ENCODE results near the gene HBS1L. TPM values are rescaled to one million over a fixed set of nuclear protein-coding genes. Genes with fewer than 3 reads are reported as not detected.

Gene HBS1L
- polyA plus RNA-seq, 1 experiment = 101 TPM

GRCh38 chr6:134925800-134926199 lies 128.8 kb downstream of the HBS1L start:
- H3K27me3 ChIP-seq (ENCODE audit: control insufficient read depth, insufficient read depth, low read length) = no peaks in the 10 kb centered on the region
- H3K4me3 ChIP-seq (ENCODE audit: low read depth, low read length) = no peak overlapping the region
- no peak for TF ChIP-seq CTCF (IDR thresholded peaks at IDR 0.05; ENCODE audit: low read depth, low read length)
- H3K27ac ChIP-seq (ENCODE audit: low read depth, low read length) = no peak overlapping the region
- ChIA-PET CTCF (interaction anchor here (0.6 to 2.5 kb wide), 4 partner anchors 15 to 802 kb away, joined by 3 to 7 read pairs (median 3); no protein-coding TSS in a partner anchor), POLR2A (interaction anchor here (0.5 kb wide), 1 partner anchor 188 kb away, joined by 4 read pairs; no protein-coding TSS in a partner anchor)
- peak; percentile 7 for DNase-seq (ENCODE audit: low read depth, low spot score)
- no peaks in the 10 kb centered on the region for H3K9me3 ChIP-seq (ENCODE audit: control insufficient read depth, insufficient read depth, low read length)

GRCh38 chr6:134921721-134922261 lies 132.8 kb downstream of the HBS1L start:
- TF ChIP-seq CTCF (IDR thresholded peaks at IDR 0.05; ENCODE audit: low read depth, low read length) = no peak
- no peak overlapping the region for H3K27ac ChIP-seq (ENCODE audit: low read depth, low read length)
- DNase-seq (ENCODE audit: low read depth, low spot score) = no peak
- CTCF ChIA-PET = no interaction called here
- H3K27me3 ChIP-seq (ENCODE audit: control insufficient read depth, insufficient read depth, low read length) = no peaks in the 10 kb centered on the region
- POLR2A ChIA-PET = no interaction called here
- H3K4me3 ChIP-seq (ENCODE audit: low read depth, low read length) = no peak overlapping the region
- no peaks in the 10 kb centered on the region for H3K9me3 ChIP-seq (ENCODE audit: control insufficient read depth, insufficient read depth, low read length)

GRCh38 chr6:134921276-134921675 lies 133.3 kb downstream of the HBS1L start:
- no peak for DNase-seq (ENCODE audit: low read depth, low spot score)
- ChIA-PET POLR2A (no interaction called here), CTCF (interaction anchor here (3.2 kb wide), 1 partner anchor 19 kb away, joined by 21 read pairs; no protein-coding TSS in a partner anchor)
- Histone ChIP-seq H3K9me3 (ENCODE audit: control insufficient read depth, insufficient read depth, low read length) (no peaks in the 10 kb centered on the region), H3K4me3 (ENCODE audit: low read depth, low read length) (no peak overlapping the region), H3K27ac (ENCODE audit: low read depth, low read length) (no peak overlapping the region), H3K27me3 (ENCODE audit: control insufficient read depth, insufficient read depth, low read length) (no peaks in the 10 kb centered on the region)
- no peak for TF ChIP-seq CTCF (IDR thresholded peaks at IDR 0.05; ENCODE audit: low read depth, low read length)

- H3K27ac ChIP-seq (ENCODE audit: low read depth, low read length) = no peak overlapping the region
- DNase-seq (ENCODE audit: low read depth, low spot score) = no peak
- CTCF ChIA-PET = interaction anchor here (2.0 to 3.2 kb wide), 2 partner anchors 20 to 797 kb away, joined by 8 to 21 read pairs; no protein-coding TSS in a partner anchor
- TF ChIP-seq CTCF (IDR thresholded peaks at IDR 0.05; ENCODE audit: low read depth, low read length) = no peak
- no peak overlapping the region for H3K4me3 ChIP-seq (ENCODE audit: low read depth, low read length)
- POLR2A ChIA-PET = no interaction called here
- no peaks in the 10 kb centered on the region for H3K27me3 ChIP-seq (ENCODE audit: control insufficient read depth, insufficient read depth, low read length)
- H3K9me3 ChIP-seq (ENCODE audit: control insufficient read depth, insufficient read depth, low read length) = no peaks in the 10 kb centered on the region
Measured at GRCh38 chr6:134920422-134920821, 134.2 kb downstream of the HBS1L start.

GRCh38 chr6:134918418-134918961 lies 136.1 kb downstream of the HBS1L start:
- no peaks in the 10 kb centered on the region for H3K9me3 ChIP-seq (ENCODE audit: control insufficient read depth, insufficient read depth, low read length)
- no peak overlapping the region for H3K4me3 ChIP-seq (ENCODE audit: low read depth, low read length)
- no peak for DNase-seq (ENCODE audit: low read depth, low spot score)
- H3K27ac ChIP-seq (ENCODE audit: low read depth, low read length) = no peak overlapping the region
- no peaks in the 10 kb centered on the region for H3K27me3 ChIP-seq (ENCODE audit: control insufficient read depth, insufficient read depth, low read length)
- ChIA-PET POLR2A (no interaction called here), CTCF (interaction anchor here (2.0 to 3.2 kb wide), 2 partner anchors 22 to 36 kb away, joined by 8 to 21 read pairs; no protein-coding TSS in a partner anchor)
- TF ChIP-seq CTCF (IDR thresholded peaks at IDR 0.05; ENCODE audit: low read depth, low read length) = no peak
